NT2/D1 (cell line): ENCODE data around the gene DCUN1D5.

Source experiments
- SUZ12 ChIP-seq: IDR thresholded peaks from 2 replicates; pipeline ENCODE4 v1.6.1; 2011; ENCODE audit not compliant: insufficient read length, insufficient read depth; ENCODE audit errors: extremely low read depth
- YY1 ChIP-seq: IDR thresholded peaks from 2 replicates; pipeline ENCODE4 v1.6.1; 2011; ENCODE audit not compliant: insufficient read length, insufficient read depth
- ZNF274 ChIP-seq: IDR thresholded peaks from 2 replicates; pipeline ENCODE4 v1.6.1; 2011; ENCODE audit warnings: mild to moderate bottlenecking, low read depth, low read length

DNA sequence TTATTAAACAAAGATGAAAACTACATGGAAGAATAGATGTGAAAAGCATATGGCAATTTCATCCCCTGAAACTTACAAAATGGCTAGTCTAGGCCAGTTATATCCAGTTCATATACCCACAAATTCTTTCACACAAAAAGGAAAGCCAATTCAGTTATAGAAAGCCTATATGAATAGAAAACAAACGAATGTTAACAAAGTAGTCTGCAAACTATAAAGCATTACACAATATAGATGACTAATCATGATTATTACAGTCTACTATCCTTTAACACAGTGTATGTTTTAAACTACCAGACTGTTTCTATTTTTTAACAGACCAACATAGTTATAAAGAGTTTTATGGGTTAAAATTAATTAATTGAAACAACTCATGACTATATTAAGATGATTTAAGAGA lies 12.1 kb downstream of the DCUN1D5 start:
- no peak for TF ChIP-seq YY1
- TF ChIP-seq SUZ12 = no peak
- TF ChIP-seq ZNF274 = no peak
